SK-N-MC (cell line): ENCODE results near the gene SPATA45.

Experiments used
- EZH2 ChIP-seq: fragments of 200-600 bp; sonication (generic); IDR thresholded peaks from one replicate; pipeline ENCODE4 v1.6.1; 2017; ENCODE audit warnings: antibody characterized with exemption
- FOXP2 ChIP-seq: optimal IDR thresholded peaks from 2 replicates; pipeline ENCODE3; 2011; ENCODE audit warnings: mild to moderate bottlenecking, moderate library complexity; ENCODE audit not compliant: insufficient read depth; ENCODE audit errors: extremely low read length, control extremely low read depth
- POLR2AphosphoS5 ChIP-seq: IDR thresholded peaks from 2 replicates; pipeline ENCODE4 v1.6.1; 2012; ENCODE audit warnings: mild to moderate bottlenecking, low read depth, low read length, borderline replicate concordance

- no peak for TF ChIP-seq POLR2AphosphoS5
- TF ChIP-seq EZH2: no peak
- TF ChIP-seq FOXP2: no peak
Measured at GRCh38 chr1:212892108-212892507, 44.7 kb upstream of the SPATA45 start.
